ENCODE measurements around the gene ZMYM5. TPM values are rescaled to one million over a fixed set of nuclear protein-coding genes. Genes with fewer than 3 reads are reported as not detected.
"Not testable (repeated sequence)": the region's sequence is repeated elsewhere in the genome, so short reads cannot be mapped to it uniquely, and the experiment has no call there.

ZMYM5 gene
- total and polyA plus RNA-seq, 9 of the 15 experiments (the other 6 are each of a cell fraction or from before 2014, with no cell fraction given), result 5.4 to 11.9 (median 7.8) TPM

- peak; percentile 23 for TF ChIP-seq HMGN3 (IDR thresholded peaks at IDR 0.05; ENCODE audit: borderline replicate concordance, extremely low read depth, insufficient read length, low read depth, low read length)
- peak; percentile 69; the same call in 1 of the 2 replicates for TF ChIP-seq CC2D1A (IDR thresholded peaks at IDR 0.05)
- TF ChIP-seq TBP (optimal IDR thresholded peaks at IDR 0.05; ENCODE audit: low read depth, low read length), result peak; percentile 91
- peak; percentile 90 for TF ChIP-seq NFRKB (IDR thresholded peaks at IDR 0.05; ENCODE audit: low read depth)
- peak; percentile 33; the same call in 1 of the 2 replicates for TF ChIP-seq THRAP3 (IDR thresholded peaks at IDR 0.05; ENCODE audit: borderline replicate concordance)
- TF ChIP-seq EP300 (IDR thresholded peaks at IDR 0.05; ENCODE audit: low read length), result peak; percentile 44; the same call in 1 of the 2 replicates
- TF ChIP-seq NBN (IDR thresholded peaks at IDR 0.05; ENCODE audit: low read depth), result 0 out of 2 replicates have a peak, but pooled peaks have one; percentile 57
- 0 out of 2 replicates have a peak, but pooled peaks have one; percentile 24 for TF ChIP-seq SMARCE1 (IDR thresholded peaks at IDR 0.05)
- TF ChIP-seq TAF1 (IDR thresholded peaks at IDR 0.05; ENCODE audit: control insufficient read depth, extremely low read depth, insufficient read depth, low read length, severe bottlenecking), result peak; percentile 91
- TF ChIP-seq E2F6 (IDR thresholded peaks at IDR 0.05; ENCODE audit: borderline replicate concordance in 1 of 2, extremely low read depth in 1 of 2, insufficient read depth in 1 of 2, insufficient read length in 1 of 2, low read depth in 1 of 2, low read length in 1 of 2, poor library complexity in 1 of 2, severe bottlenecking in 1 of 2), result peak in 1 of 2 experiments; percentile 37
- peak; percentile 39; the same call in 1 of the 2 replicates for TF ChIP-seq TFAP4 (CRISPR knock-in tag; IDR thresholded peaks at IDR 0.05; ENCODE audit: borderline replicate concordance)
- TF ChIP-seq HLTF (IDR thresholded peaks at IDR 0.05), result 0 out of 2 replicates have a peak, but pooled peaks have one; percentile 47
- peak; percentile 81 for TF ChIP-seq SUPT5H (IDR thresholded peaks at IDR 0.05)
- TF ChIP-seq CCNT2 (IDR thresholded peaks at IDR 0.05; ENCODE audit: borderline replicate concordance, extremely low read depth, insufficient read length, low read depth, low read length), result peak; percentile 8
- peak; percentile 13 for TF ChIP-seq ASH1L (IDR thresholded peaks at IDR 0.05; ENCODE audit: borderline replicate concordance, low read depth, partially characterized antibody)
- peak; percentile 70 for TF ChIP-seq L3MBTL2 (IDR thresholded peaks at IDR 0.05)
- peak; percentile 18; the same call in 1 of the 2 replicates for TF ChIP-seq PHB2 (IDR thresholded peaks at IDR 0.05; ENCODE audit: low read depth)
- peak; percentile 97 to 98 for TF ChIP-seq NRF1 (conservative IDR thresholded peaks at IDR 0.05 in 1 of 2, IDR thresholded peaks at IDR 0.05 in 1 of 2)
- peak; percentile 61; the same call in 1 of the 2 replicates for TF ChIP-seq GTF2E2 (tag; IDR thresholded peaks at IDR 0.05)
- TF ChIP-seq MNT (conservative IDR thresholded peaks at IDR 0.05), result peak in 1 of 2 experiments; percentile 22; a peak in 1 of 4 replicates
- 0 out of 2 replicates have a peak, but pooled peaks have one; percentile 22 for TF ChIP-seq ELF4 (CRISPR knock-in tag; IDR thresholded peaks at IDR 0.05)
- TF ChIP-seq CREM (IDR thresholded peaks at IDR 0.05; ENCODE audit: low read depth), result peak; percentile 9; the same call in 1 of the 2 replicates
- peak; percentile 76; the same call in 1 of the 2 replicates for TF ChIP-seq FOXM1 (IDR thresholded peaks at IDR 0.05; ENCODE audit: low read depth)
- not testable (repeated sequence) for TF ChIP-seq FOXM1 (CRISPR knock-in tag; IDR thresholded peaks at IDR 0.05; ENCODE audit: low read depth)
Observed at GRCh38 chr13:19782727-19783682, 80.4 kb downstream of the ZMYM5 start, which contains the start of gene PSPC1 (continued).
